NK-92 (cell line): ENCODE measurements around the gene ANKRD44.

Source experiments
- DNase-seq: peaks from one replicate; lab custom pipeline; 2025; ENCODE audit not compliant: unreplicated experiment; lab: John Stamatoyannopoulos, UW

Gene ANKRD44

GRCh38 chr2:197148401-197148800 is 162.2 kb downstream of the ANKRD44 start:
- no peak for DNase-seq

GRCh38 chr2:197147942-197148341 is 162.6 kb downstream of the ANKRD44 start:
- no peak for DNase-seq

- DNase-seq, result no peak
These were observed 163.6 kb downstream of the ANKRD44 start for GRCh38 chr2:197146995-197147394.

GRCh38 chr2:197145471-197146056 is 165.0 kb downstream of the ANKRD44 start:
- no peak for DNase-seq

- DNase-seq, result no peak
These were observed 166.4 kb downstream of the ANKRD44 start for GRCh38 chr2:197144183-197144582.

GRCh38 chr2:197141702-197142473 is 168.7 kb downstream of the ANKRD44 start:
- no peak for DNase-seq

GRCh38 chr2:197140045-197140444 is 170.5 kb downstream of the ANKRD44 start:
- no peak for DNase-seq

GRCh38 chr2:197138506-197138905 is 172.1 kb downstream of the ANKRD44 start:
- DNase-seq, result no peak

GRCh38 chr2:197137826-197138477 is 172.6 kb downstream of the ANKRD44 start:
- no peak for DNase-seq

- no peak for DNase-seq
These were observed 173.3 kb downstream of the ANKRD44 start for GRCh38 chr2:197137231-197137630.

- DNase-seq, result no peak
These were observed 174.1 kb downstream of the ANKRD44 start for GRCh38 chr2:197136452-197136851.

GRCh38 chr2:197135806-197136205 is 174.8 kb downstream of the ANKRD44 start:
- DNase-seq, result no peak

GRCh38 chr2:197134206-197134605 is 176.4 kb downstream of the ANKRD44 start:
- DNase-seq, result no peak

GRCh38 chr2:197131558-197131855 is 179.1 kb downstream of the ANKRD44 start:
- no peak for DNase-seq

- DNase-seq, result no peak
These were observed 180.3 kb downstream of the ANKRD44 start for GRCh38 chr2:197130318-197130717.

- no peak for DNase-seq
These were observed 181.7 kb downstream of the ANKRD44 start for GRCh38 chr2:197128897-197129296.

GRCh38 chr2:197128126-197128525 is 182.5 kb downstream of the ANKRD44 start:
- no peak for DNase-seq

GRCh38 chr2:197126630-197127352 is 183.8 kb downstream of the ANKRD44 start:
- no peak for DNase-seq

GRCh38 chr2:197124639-197125390 is 185.8 kb downstream of the ANKRD44 start:
- DNase-seq, result no peak

GRCh38 chr2:197122821-197123220 is 187.8 kb downstream of the ANKRD44 start:
- no peak for DNase-seq

GRCh38 chr2:197121756-197122385 is 188.7 kb downstream of the ANKRD44 start:
- DNase-seq, result no peak
